Measurements from ENCODE around the gene PLLP.

PLLP gene

DNA sequence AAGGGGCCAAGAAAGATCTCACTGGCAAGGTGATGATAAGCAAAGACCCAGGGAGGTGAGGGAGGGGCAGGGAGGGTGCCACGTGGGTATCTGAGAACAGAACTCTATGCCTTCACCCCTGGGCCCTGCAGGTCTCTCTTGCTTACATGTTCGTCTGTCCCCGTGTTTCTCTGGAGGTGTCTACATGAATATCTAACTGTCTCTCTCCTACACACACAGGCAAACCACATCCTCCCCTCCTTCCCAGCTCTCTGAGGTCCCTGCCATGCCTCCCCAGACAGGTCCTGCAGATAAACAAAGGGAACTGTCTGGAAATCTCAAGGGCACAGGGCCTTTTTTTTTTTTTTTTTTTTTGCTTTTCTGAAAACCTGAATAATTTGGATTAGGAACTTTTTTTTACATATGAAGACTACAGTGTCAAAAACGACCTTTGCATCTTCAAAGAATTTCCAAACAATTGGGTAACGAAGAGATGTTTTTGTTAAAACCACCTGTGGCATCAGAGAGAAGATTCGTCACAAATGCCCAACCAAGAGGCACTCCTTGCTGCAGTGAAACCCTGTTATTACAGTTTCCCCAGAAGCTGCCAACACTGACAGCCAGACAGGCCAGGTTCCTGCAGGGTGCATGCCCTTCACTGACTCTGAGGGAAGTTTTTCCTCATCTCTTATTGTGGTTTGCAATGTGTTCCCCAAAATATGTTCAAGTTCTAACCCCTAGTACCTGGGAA lies 17.8 kb downstream of the PLLP start:
- TF ChIP-seq TOX (CRISPR knock-in tag; IDR thresholded peaks at IDR 0.05; ENCODE audit: borderline replicate concordance) (no peak), TSHZ2 (CRISPR knock-in tag; IDR thresholded peaks at IDR 0.05) (no peak), SNAI2 (CRISPR knock-in tag; IDR thresholded peaks at IDR 0.05) (no peak)
- ATAC-seq: peak; percentile 34

DNA sequence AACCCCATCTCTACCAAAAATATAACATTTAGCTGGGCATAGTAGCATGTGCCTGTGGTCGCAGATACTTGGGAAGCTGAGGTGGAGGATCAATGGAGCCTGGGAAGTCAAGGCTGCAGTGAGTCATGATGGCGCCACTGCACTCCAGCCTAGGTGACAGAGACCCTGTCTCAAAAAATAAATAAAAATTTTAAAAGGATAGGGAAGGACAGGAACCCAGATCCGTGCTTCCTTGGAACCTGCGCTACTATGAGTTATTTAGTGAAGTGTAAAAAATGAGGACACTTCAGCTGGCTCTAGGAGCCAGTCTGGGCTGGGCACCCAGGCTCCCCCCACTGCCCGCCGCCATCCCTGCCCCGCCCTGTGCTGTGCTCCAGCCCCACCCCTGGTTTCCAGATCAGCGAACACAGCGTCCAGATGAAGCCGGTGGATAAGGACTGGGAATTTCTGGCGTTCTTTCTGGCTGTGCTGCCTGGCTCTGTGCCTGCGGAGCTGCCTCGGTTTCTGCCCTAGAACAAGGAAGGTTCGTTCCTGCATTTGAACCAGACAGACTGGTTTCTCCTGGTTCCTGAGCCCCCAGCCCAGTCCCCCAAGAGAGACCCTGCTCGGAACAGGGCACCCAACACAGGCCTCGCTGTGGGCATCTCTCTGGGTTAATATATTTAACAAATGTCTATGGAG lies 18.5 kb downstream of the PLLP start:
- ATAC-seq: peak; percentile 91
- TF ChIP-seq ESRRG (CRISPR knock-in tag; IDR thresholded peaks at IDR 0.05): no peak
- no peak for TF ChIP-seq GLIS3 (CRISPR knock-in tag; IDR thresholded peaks at IDR 0.05)
- no peak for TF ChIP-seq TOX (CRISPR knock-in tag; IDR thresholded peaks at IDR 0.05; ENCODE audit: borderline replicate concordance)
- TF ChIP-seq ISL1 (CRISPR knock-in tag; IDR thresholded peaks at IDR 0.05): no peak
- TF ChIP-seq SNAI2 (CRISPR knock-in tag; IDR thresholded peaks at IDR 0.05): no peak
- no peak for TF ChIP-seq TSHZ2 (CRISPR knock-in tag; IDR thresholded peaks at IDR 0.05)
- no peak for TF ChIP-seq PPARA (CRISPR knock-in tag; IDR thresholded peaks at IDR 0.05; ENCODE audit: borderline replicate concordance)
- no peak for TF ChIP-seq ZC3H10 (CRISPR knock-in tag; IDR thresholded peaks at IDR 0.05)
- no peak for TF ChIP-seq CSDC2 (CRISPR knock-in tag; IDR thresholded peaks at IDR 0.05)
- no peak for TF ChIP-seq ZNF70 (CRISPR knock-in tag; IDR thresholded peaks at IDR 0.05)
- no peak for TF ChIP-seq CSRNP3 (CRISPR knock-in tag; IDR thresholded peaks at IDR 0.05)

- ATAC-seq: no peak
- no peak for TF ChIP-seq RARB (CRISPR knock-in tag; IDR thresholded peaks at IDR 0.05)
- TF ChIP-seq ISL1 (CRISPR knock-in tag; IDR thresholded peaks at IDR 0.05): no peak
- TF ChIP-seq PATZ1 (CRISPR knock-in tag; IDR thresholded peaks at IDR 0.05; ENCODE audit: borderline replicate concordance): no peak
- TF ChIP-seq ESRRG (CRISPR knock-in tag; IDR thresholded peaks at IDR 0.05): no peak
- no peak for TF ChIP-seq BACH2 (CRISPR knock-in tag; IDR thresholded peaks at IDR 0.05; ENCODE audit: borderline replicate concordance)
- TF ChIP-seq ARNTL (CRISPR knock-in tag; IDR thresholded peaks at IDR 0.05; ENCODE audit: borderline replicate concordance, low read depth): no peak
- TF ChIP-seq CSDC2 (CRISPR knock-in tag; IDR thresholded peaks at IDR 0.05): no peak
- no peak for TF ChIP-seq OSR1 (CRISPR knock-in tag; IDR thresholded peaks at IDR 0.05)
- TF ChIP-seq ZC3H10 (CRISPR knock-in tag; IDR thresholded peaks at IDR 0.05): no peak
- TF ChIP-seq, protein P1, sequence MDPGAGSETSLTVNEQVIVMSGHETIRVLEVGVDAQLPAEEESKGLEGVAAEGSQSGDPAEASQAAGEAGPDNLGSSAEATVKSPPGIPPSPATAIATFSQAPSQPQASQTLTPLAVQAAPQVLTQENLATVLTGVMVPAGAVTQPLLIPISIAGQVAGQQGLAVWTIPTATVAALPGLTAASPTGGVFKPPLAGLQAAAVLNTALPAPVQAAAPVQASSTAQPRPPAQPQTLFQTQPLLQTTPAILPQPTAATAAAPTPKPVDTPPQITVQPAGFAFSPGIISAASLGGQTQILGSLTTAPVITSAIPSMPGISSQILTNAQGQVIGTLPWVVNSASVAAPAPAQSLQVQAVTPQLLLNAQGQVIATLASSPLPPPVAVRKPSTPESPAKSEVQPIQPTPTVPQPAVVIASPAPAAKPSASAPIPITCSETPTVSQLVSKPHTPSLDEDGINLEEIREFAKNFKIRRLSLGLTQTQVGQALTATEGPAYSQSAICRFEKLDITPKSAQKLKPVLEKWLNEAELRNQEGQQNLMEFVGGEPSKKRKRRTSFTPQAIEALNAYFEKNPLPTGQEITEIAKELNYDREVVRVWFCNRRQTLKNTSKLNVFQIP (CRISPR knock-in tag; IDR thresholded peaks at IDR 0.05; ENCODE audit: borderline replicate concordance, low read depth): no peak
- TF ChIP-seq SNAI2 (CRISPR knock-in tag; IDR thresholded peaks at IDR 0.05): no peak
- TF ChIP-seq ZNF70 (CRISPR knock-in tag; IDR thresholded peaks at IDR 0.05): no peak
- TF ChIP-seq CSRNP3 (CRISPR knock-in tag; IDR thresholded peaks at IDR 0.05): no peak
- no peak for TF ChIP-seq GLIS3 (CRISPR knock-in tag; IDR thresholded peaks at IDR 0.05)
- TF ChIP-seq TSHZ2 (CRISPR knock-in tag; IDR thresholded peaks at IDR 0.05): no peak
- TF ChIP-seq ZNF8 (CRISPR knock-in tag; IDR thresholded peaks at IDR 0.05): no peak
- no peak for TF ChIP-seq TOX (CRISPR knock-in tag; IDR thresholded peaks at IDR 0.05; ENCODE audit: borderline replicate concordance)
- TF ChIP-seq ZFP3 (CRISPR knock-in tag; IDR thresholded peaks at IDR 0.05): no peak
These were observed 19.5 kb downstream of the PLLP start for GRCh38 chr16:57264950-57265371.

Data from SK-N-SH treated with all-trans-retinoic acid at 6 μM for 48 hours (cell line).